Left lobe of liver (tissue), 2 donors: ENCODE measurements around the gene CRYGC. TPM values are rescaled to one million over a fixed set of nuclear protein-coding genes. Genes with fewer than 3 reads are reported as not detected.

Experiments
- ATAC-seq: fragments of 200-7000 bp; cut with Tn5 transposase; one replicate; pipeline ENCODE4 v1.9.1; 2020; ENCODE audit warnings: mild to moderate bottlenecking, moderate library complexity
- DNase-seq: peaks from one replicate; pipeline ENCODE4 v3.0.0-alpha.2; 2020; ENCODE audit warnings: low spot score
- total RNA-seq: library from RNA; stranded (reverse); gene quantifications from one replicate; pipeline ENCODE4 v1.2.1, GENCODE V29; 2021
- donor health status: DM: no; HTN: no; CAD: no; lungs with moderate emphysema.
- donor health status: DM: no; HTN: yes; CAD: no.

CRYGC gene
- total RNA-seq: not detected

- DNase-seq (no peak), ATAC-seq (peak; percentile 78)
Observed at GRCh38 chr2:208129744-208130711, at the start of gene CRYGC. CRYGC (minus strand) TSS chr2:208129828; CDS start chr2:208129792, 36 bp downstream.

- ATAC-seq (no peak), DNase-seq (no peak)
Observed at GRCh38 chr2:208179028-208179609, 49.5 kb upstream of the CRYGC start.

- ATAC-seq (peak; percentile 81), DNase-seq (peak; percentile 56)
Observed at GRCh38 chr2:208175840-208176153, 46.2 kb upstream of the CRYGC start.

- DNase-seq (peak; percentile 82), ATAC-seq (peak; percentile 99)
Observed at GRCh38 chr2:208175069-208175839, 45.6 kb upstream of the CRYGC start.

- no peak for ATAC-seq
Observed at GRCh38 chr2:208174144-208174543, 44.5 kb upstream of the CRYGC start.

GRCh38 chr2:208172125-208172524 is 42.5 kb upstream of the CRYGC start:
- DNase-seq (no peak), ATAC-seq (no peak)

More at GRCh38 chr2:208174144-208174543, 44.5 kb upstream of the CRYGC start:
- no peak for DNase-seq

- no peak for DNase-seq
- ATAC-seq: no peak
Observed at GRCh38 chr2:208164951-208165755, 35.5 kb upstream of the CRYGC start.

GRCh38 chr2:208163489-208163888 is 33.9 kb upstream of the CRYGC start, which contains the start of gene CRYGA:
CRYGA (minus strand) TSS chr2:208163589; CDS start chr2:208163556, 33 bp downstream.
- no peak for DNase-seq
- no peak for ATAC-seq

GRCh38 chr2:208156439-208156838 is 26.8 kb upstream of the CRYGC start:
- no peak for DNase-seq
- peak; percentile 72 for ATAC-seq

GRCh38 chr2:208153156-208153555 is 23.5 kb upstream of the CRYGC start:
- DNase-seq (no peak), ATAC-seq (no peak)

- ATAC-seq: no peak
Observed at GRCh38 chr2:208150956-208151355, 21.3 kb upstream of the CRYGC start.

GRCh38 chr2:208150094-208150493 is 20.5 kb upstream of the CRYGC start:
- ATAC-seq (no peak), DNase-seq (no peak)

More at GRCh38 chr2:208150956-208151355, 21.3 kb upstream of the CRYGC start:
- no peak for DNase-seq

- no peak for DNase-seq
- no peak for ATAC-seq
Observed at GRCh38 chr2:208148803-208149202, 19.2 kb upstream of the CRYGC start.

GRCh38 chr2:208147759-208148158 is 18.1 kb upstream of the CRYGC start:
- no peak for ATAC-seq
- DNase-seq: no peak

- DNase-seq: no peak
- ATAC-seq: no peak
Observed at GRCh38 chr2:208147008-208147407, 17.4 kb upstream of the CRYGC start.

- no peak for ATAC-seq
- no peak for DNase-seq
Observed at GRCh38 chr2:208146006-208146405, 16.4 kb upstream of the CRYGC start, which contains the start of gene CRYGB. CRYGB (minus strand) TSS chr2:208146158; CDS start chr2:208146120, 38 bp downstream.

GRCh38 chr2:208142925-208143799 is 13.5 kb upstream of the CRYGC start:
- DNase-seq (no peak), ATAC-seq (no peak)

GRCh38 chr2:208142240-208142924 is 12.8 kb upstream of the CRYGC start:
- DNase-seq: no peak

GRCh38 chr2:208139447-208139846 is 9.8 kb upstream of the CRYGC start:
- no peak for DNase-seq
- ATAC-seq: no peak

More at GRCh38 chr2:208142240-208142924, 12.8 kb upstream of the CRYGC start:
- no peak for ATAC-seq
